ENCODE measurements around the gene SF3A2. TPM values are rescaled to one million over a fixed set of nuclear protein-coding genes. Genes with fewer than 3 reads are reported as not detected.

SF3A2 gene
- total and polyA plus RNA-seq, 4 donors = 2.2 to 32.0 (median 13.2) TPM

- TF ChIP-seq HNF4G (IDR thresholded peaks at IDR 0.05) = no peak
- TF ChIP-seq, protein P1, sequence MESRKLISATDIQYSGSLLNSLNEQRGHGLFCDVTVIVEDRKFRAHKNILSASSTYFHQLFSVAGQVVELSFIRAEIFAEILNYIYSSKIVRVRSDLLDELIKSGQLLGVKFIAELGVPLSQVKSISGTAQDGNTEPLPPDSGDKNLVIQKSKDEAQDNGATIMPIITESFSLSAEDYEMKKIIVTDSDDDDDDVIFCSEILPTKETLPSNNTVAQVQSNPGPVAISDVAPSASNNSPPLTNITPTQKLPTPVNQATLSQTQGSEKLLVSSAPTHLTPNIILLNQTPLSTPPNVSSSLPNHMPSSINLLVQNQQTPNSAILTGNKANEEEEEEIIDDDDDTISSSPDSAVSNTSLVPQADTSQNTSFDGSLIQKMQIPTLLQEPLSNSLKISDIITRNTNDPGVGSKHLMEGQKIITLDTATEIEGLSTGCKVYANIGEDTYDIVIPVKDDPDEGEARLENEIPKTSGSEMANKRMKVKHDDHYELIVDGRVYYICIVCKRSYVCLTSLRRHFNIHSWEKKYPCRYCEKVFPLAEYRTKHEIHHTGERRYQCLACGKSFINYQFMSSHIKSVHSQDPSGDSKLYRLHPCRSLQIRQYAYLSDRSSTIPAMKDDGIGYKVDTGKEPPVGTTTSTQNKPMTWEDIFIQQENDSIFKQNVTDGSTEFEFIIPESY (IDR thresholded peaks at IDR 0.05) = no peak
- no peak for TF ChIP-seq REST (IDR thresholded peaks at IDR 0.05)
- TF ChIP-seq MAX (IDR thresholded peaks at IDR 0.05) = no peak
- TF ChIP-seq YY1 (IDR thresholded peaks at IDR 0.05) = no peak
- no peak for TF ChIP-seq RXRA (IDR thresholded peaks at IDR 0.05)
- no peak for TF ChIP-seq SP1 (IDR thresholded peaks at IDR 0.05)
- no peak for TF ChIP-seq FOXA2 (IDR thresholded peaks at IDR 0.05)
- no peak for TF ChIP-seq TAF1 (conservative IDR thresholded peaks at IDR 0.05)
- no peak for TF ChIP-seq GABPA (IDR thresholded peaks at IDR 0.05 in 1 of 2, conservative IDR thresholded peaks at IDR 0.05 in 1 of 2)
- no peak for TF ChIP-seq RAD21 (IDR thresholded peaks at IDR 0.05)
- TF ChIP-seq CTCF (IDR thresholded peaks at IDR 0.05; ENCODE audit: low read depth, low read length, missing input control) = no peak
- H3K27me3 ChIP-seq (ENCODE audit: control insufficient read depth in 4 of 4, insufficient read depth in 4 of 4, low read length in 3 of 4) = no peaks in the 10 kb centered on the region
Observed at GRCh38 chr19:2187159-2187558, 49.5 kb upstream of the SF3A2 start.

DNA sequence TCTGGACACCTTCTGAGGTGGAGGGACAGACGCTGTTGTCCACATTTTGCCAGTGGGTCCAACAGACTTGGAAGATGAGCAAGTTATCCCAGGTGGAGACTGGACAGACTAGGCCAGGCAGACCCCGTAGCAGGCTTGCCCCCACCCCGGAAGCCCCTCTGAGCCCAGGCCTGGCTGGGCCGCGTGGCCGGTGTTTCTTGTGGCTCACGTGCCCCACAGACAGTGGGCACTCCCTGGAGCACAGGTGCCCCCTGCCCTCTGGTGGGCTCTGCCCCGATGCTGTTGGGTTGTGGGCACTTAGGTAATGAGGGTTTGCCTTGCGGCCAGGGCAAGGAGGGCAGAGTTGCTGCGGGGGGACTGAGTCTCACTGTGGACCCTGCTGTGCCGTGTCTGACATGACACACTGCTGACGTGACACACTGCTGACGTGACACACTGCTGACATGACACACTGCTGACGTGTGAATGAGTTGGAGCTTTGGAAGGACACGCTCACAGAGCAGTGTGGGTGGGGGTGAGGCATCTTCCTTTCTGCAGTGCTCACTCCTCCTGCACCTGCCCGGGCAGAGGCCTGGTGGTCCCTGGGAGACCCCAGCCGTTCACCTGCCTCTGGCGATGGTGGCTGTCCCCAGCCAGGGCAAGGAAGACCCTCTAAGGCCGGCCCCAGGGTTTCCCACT, 47.8 kb upstream of the SF3A2 start:
- H3K9me3 ChIP-seq (ENCODE audit: control insufficient read depth in 4 of 4, low read length in 3 of 4) = no peaks in the 10 kb centered on the region
- TF ChIP-seq, protein P2, sequence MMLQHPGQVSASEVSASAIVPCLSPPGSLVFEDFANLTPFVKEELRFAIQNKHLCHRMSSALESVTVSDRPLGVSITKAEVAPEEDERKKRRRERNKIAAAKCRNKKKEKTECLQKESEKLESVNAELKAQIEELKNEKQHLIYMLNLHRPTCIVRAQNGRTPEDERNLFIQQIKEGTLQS (IDR thresholded peaks at IDR 0.05) = no peak
- TF ChIP-seq YY1 (IDR thresholded peaks at IDR 0.05) = no peak
- no peak for TF ChIP-seq MAX (IDR thresholded peaks at IDR 0.05)
- TF ChIP-seq REST (IDR thresholded peaks at IDR 0.05) = no peak
- TF ChIP-seq, protein P1 (IDR thresholded peaks at IDR 0.05) = no peak
- TF ChIP-seq RXRA (IDR thresholded peaks at IDR 0.05) = no peak
- no peak for TF ChIP-seq NR2F2 (IDR thresholded peaks at IDR 0.05)
- no peak for TF ChIP-seq EGR1 (IDR thresholded peaks at IDR 0.05; ENCODE audit: low read depth in 2 of 2)
- H3K4me1 ChIP-seq (ENCODE audit: control insufficient read depth in 4 of 4, insufficient read depth in 4 of 4, low read length in 3 of 4) = peaks cover 0 to 6% (median 0%) of the 10 kb centered on the region in 4 donors
- H3K36me3 ChIP-seq (ENCODE audit: control insufficient read depth in 4 of 4, insufficient read depth in 3 of 4, low read depth in 1 of 4, low read length in 3 of 4) = peaks cover 0 to 57% (median 15%) of the 10 kb centered on the region in 4 donors
- no peak overlapping the region for H3K9ac ChIP-seq (ENCODE audit: low read depth in 1 of 2, low read length in 2 of 2)
- no peak overlapping the region for H3K27ac ChIP-seq (ENCODE audit: low read depth in 1 of 2, low read length in 2 of 2)
- 93% methylated on average over 19 of the region's 19 CpGs for WGBS
- H3K4me3 ChIP-seq (ENCODE audit: low read depth in 1 of 3, low read length in 3 of 3) = no peak overlapping the region
- DNase-seq (ENCODE audit: low spot score) = no peak
- no peaks in the 10 kb centered on the region for H3K27me3 ChIP-seq (ENCODE audit: control insufficient read depth in 4 of 4, insufficient read depth in 4 of 4, low read length in 3 of 4)

More at GRCh38 chr19:2187159-2187558, 49.5 kb upstream of the SF3A2 start:
- Histone ChIP-seq H3K27ac (ENCODE audit: low read depth in 1 of 2, low read length in 2 of 2) (no peak overlapping the region), H3K9me3 (ENCODE audit: control insufficient read depth in 4 of 4, low read length in 3 of 4) (no peaks in the 10 kb centered on the region), H3K36me3 (ENCODE audit: control insufficient read depth in 4 of 4, insufficient read depth in 3 of 4, low read depth in 1 of 4, low read length in 3 of 4) (peaks cover 0 to 52% (median 11%) of the 10 kb centered on the region in 4 donors), H3K4me3 (ENCODE audit: low read depth in 1 of 3, low read length in 3 of 3) (no peak overlapping the region), H3K9ac (ENCODE audit: low read depth in 1 of 2, low read length in 2 of 2) (no peak overlapping the region), H3K4me1 (ENCODE audit: control insufficient read depth in 4 of 4, insufficient read depth in 4 of 4, low read length in 3 of 4) (peaks cover 0 to 6% (median 0%) of the 10 kb centered on the region in 4 donors)
- WGBS = 92% methylated on average over 13 of the region's 13 CpGs
- no peak for DNase-seq (ENCODE audit: low spot score)
